Choroid plexus epithelial cell (primary cell): ENCODE results near the gene IL12RB2.

ENCODE experiments used
- DNase-seq: peaks from one replicate; pipeline ENCODE4 v3.0.0-alpha.2; 2010; ENCODE audit warnings: low read depth
- H3K4me3 ChIP-seq: 2 replicates; pipeline ENCODE4 v1.5.1; 2011; ENCODE audit warnings: low read depth, mild to moderate bottlenecking, control low read depth, low read length, moderate library complexity
- TF ChIP-seq, protein P1 (sequence below): conservative IDR thresholded peaks from 2 replicates; pipeline ENCODE4 v1.5.1; 2011; ENCODE audit warnings: low read depth, mild to moderate bottlenecking, control low read depth, inconsistent platforms, low read length, moderate library complexity

Gene IL12RB2

DNA sequence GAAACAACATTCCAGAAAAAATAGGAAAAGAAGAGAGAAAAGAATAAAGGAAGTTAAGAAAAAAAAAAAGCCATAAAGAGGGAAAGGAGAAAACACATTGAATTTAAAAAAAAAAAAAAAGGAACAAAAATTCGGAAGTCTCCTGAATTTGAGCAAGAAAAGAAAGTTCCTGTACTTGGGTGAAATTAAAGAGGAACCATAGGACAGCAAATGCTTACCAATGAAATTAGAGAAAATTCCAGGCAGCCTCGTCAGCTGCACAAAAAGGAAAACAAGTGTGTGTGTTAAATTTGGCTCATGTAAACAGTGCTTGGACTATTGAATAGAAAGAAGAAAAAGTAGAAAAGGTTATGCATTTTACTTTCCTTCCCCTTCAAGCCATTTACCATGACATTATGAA, 4.9 kb downstream of the IL12RB2 start:
- TF ChIP-seq, protein P1, sequence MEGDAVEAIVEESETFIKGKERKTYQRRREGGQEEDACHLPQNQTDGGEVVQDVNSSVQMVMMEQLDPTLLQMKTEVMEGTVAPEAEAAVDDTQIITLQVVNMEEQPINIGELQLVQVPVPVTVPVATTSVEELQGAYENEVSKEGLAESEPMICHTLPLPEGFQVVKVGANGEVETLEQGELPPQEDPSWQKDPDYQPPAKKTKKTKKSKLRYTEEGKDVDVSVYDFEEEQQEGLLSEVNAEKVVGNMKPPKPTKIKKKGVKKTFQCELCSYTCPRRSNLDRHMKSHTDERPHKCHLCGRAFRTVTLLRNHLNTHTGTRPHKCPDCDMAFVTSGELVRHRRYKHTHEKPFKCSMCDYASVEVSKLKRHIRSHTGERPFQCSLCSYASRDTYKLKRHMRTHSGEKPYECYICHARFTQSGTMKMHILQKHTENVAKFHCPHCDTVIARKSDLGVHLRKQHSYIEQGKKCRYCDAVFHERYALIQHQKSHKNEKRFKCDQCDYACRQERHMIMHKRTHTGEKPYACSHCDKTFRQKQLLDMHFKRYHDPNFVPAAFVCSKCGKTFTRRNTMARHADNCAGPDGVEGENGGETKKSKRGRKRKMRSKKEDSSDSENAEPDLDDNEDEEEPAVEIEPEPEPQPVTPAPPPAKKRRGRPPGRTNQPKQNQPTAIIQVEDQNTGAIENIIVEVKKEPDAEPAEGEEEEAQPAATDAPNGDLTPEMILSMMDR = no peak
- DNase-seq = no peak
- H3K4me3 ChIP-seq = no peak overlapping the region

DNA sequence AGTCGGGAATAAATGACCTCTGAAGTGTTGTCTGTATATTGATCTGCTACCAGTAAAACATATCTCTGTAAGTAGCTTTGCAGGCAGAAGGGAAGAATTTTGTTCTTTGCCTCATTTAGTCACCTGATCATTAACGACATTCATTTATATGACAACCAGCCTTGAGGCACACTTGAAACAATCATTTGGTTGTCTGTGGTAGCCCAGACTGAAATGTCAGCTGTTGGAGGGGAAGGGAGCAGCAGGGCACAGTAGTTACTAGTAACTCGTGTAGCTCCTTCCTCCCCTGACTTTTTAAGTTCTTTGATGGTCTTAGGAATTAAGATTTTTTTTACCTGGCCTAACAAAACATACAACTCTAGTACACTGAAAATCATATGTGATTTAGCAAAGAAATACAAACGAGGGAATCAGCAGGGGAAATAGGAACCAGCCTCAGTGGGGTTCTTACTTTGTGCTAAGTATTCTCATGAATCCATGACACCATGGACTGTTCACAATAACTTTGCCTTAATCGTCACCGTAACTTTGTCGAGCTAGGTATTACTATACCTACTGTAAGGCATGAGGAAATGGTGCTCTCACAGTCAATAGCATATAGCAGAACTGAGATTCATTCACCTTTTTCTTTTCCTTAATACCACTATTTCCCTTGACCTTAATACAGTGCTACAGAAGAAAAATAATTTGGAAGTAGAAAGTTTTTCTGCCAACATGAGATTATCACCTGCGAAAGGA, 6.4 kb downstream of the IL12RB2 start:
- no peak overlapping the region for H3K4me3 ChIP-seq
- no peak for DNase-seq
- TF ChIP-seq, protein P1 = no peak

DNA sequence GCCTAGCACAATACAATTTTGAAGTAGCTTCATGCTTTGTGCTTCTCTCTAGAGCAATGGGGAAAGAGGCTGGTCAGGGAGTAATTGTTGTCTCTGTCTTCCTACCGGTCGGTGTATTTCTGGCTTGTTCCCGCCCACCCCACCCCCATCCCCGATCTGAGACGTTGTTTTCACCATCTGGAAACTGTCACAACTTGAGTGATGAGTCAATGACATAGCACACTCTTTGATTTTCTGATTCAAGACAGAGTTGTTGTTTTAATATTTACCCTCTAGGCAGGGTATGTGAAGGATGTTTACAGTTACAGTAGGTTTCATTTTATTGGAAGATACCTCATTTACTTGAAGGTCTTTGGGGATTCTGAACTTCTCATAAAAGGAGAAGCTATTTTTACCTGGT, 7.0 kb downstream of the IL12RB2 start:
- H3K4me3 ChIP-seq = no peak overlapping the region
- TF ChIP-seq, protein P1 = no peak
- no peak for DNase-seq

DNA sequence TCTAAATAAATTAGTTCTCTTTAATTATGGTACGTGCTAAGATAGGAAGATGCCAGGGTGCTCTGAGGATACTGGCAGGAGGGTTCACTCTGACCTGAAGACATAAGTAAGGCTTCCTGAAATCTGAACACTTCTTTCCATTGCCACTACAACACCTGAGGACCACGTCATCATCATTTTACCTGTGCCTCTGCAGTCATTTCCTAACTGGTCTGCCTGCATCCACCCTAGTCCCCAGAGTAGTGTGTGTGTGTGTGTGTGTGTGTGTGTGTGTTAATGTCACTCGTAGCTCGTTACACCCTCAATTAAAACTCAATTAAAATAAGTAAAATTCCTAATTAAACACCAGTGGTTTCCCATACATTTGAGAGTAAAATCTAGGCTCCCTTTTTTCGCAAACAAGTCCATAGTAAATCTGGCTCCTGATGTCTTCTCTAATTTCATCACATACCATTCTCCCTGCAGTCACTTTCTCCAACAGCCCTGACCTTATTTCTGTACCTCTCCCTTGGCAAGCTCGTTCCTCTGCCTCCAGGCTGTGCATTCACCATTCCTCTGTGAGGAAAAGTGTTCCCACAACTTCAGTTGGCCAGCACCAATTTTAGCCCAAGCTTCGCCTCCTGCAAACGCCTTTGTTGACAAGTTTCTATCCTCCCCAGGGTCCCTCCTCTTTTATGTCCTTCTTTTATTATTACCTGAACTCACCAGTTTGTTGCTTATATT, 8.7 kb downstream of the IL12RB2 start:
- DNase-seq = no peak
- H3K4me3 ChIP-seq = no peak overlapping the region
- TF ChIP-seq, protein P1 = no peak

DNA sequence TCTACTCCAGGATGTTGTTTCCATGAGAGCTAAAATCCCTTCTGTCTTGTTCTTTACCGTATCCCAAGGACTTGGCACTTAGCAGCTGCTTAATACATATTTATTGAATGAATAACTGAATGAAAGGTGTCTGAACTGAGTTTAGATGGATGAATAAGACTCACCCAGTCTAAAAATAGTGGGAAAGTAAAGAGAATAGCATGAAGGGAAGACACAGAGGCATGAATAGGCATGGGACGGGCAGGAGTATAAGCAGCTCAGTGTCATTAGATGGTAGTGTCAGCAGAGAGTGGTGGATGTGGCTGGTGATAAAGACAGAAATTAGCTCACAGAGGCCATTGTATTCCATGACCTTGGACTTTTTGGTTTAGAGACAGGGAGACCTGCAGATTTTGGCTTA, 9.2 kb downstream of the IL12RB2 start:
- no peak for DNase-seq
- TF ChIP-seq, protein P1 = no peak
- H3K4me3 ChIP-seq = no peak overlapping the region

DNA sequence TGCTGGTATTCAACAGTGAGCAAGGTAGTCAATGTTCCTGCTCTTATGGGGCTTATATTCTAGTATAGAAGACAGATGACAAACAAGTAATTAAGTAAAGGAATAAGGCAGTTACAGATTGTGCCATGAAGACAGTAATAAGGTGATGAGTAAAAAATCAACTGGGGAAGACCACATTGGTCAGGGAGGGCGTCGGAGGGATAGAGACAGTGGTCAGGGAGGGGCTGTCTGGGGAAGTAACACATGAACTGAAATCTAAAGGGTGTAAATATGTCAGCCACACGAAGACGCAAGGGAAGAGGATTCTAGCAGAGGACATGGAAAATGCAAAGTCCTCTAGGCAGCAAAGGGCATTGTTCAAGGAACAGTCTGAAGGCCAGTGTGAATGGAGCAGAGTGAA, 10.1 kb downstream of the IL12RB2 start:
- no peak overlapping the region for H3K4me3 ChIP-seq
- TF ChIP-seq, protein P1 = no peak
- no peak for DNase-seq
